Transverse colon (tissue), 3 donors: ENCODE measurements around the gene C16orf86.

Experiments
- POLR2A ChIP-seq: fragments of 450-650 bp; IDR thresholded peaks from one replicate; pipeline ENCODE4 v1.6.1; 2016; ENCODE audit warnings: antibody characterized with exemption, mild to moderate bottlenecking, moderate library complexity
- TF ChIP-seq, protein P1 (sequence below), 5 experiments: fragments of 200-600 bp in 3 of 5; fragments of 450-650 bp in 2 of 5; sonication (generic) in 3 of 5; IDR thresholded peaks; 1 replicate in 2 of 5; 2 replicates in 3 of 5; pipeline ENCODE4 v1.5.1; 2016 to 2017; ENCODE audit warnings: antibody characterized with exemption in 5 of 5, inconsistent platforms in 3 of 5, mild to moderate bottlenecking in 2 of 5, moderate library complexity in 1 of 5

DNA sequence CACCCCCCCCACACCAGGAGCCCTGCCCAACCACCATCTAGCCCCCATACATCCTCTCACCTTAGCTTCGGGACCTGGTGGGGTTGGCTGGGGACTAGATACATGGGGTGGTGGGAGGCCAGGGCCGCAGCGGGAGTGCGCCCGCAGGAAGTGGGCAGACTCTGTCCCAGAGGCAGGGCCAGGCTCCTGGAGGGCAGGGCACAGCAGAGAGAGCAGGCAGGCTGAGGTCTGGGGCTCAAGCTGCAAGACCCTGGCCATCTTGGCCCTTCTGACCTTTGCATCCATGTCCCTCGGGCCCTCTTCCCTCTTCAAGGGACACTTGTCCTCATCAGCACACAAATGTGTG, 2.8 kb upstream of the C16orf86 start:
- TF ChIP-seq POLR2A: no peak
- TF ChIP-seq, protein P1, sequence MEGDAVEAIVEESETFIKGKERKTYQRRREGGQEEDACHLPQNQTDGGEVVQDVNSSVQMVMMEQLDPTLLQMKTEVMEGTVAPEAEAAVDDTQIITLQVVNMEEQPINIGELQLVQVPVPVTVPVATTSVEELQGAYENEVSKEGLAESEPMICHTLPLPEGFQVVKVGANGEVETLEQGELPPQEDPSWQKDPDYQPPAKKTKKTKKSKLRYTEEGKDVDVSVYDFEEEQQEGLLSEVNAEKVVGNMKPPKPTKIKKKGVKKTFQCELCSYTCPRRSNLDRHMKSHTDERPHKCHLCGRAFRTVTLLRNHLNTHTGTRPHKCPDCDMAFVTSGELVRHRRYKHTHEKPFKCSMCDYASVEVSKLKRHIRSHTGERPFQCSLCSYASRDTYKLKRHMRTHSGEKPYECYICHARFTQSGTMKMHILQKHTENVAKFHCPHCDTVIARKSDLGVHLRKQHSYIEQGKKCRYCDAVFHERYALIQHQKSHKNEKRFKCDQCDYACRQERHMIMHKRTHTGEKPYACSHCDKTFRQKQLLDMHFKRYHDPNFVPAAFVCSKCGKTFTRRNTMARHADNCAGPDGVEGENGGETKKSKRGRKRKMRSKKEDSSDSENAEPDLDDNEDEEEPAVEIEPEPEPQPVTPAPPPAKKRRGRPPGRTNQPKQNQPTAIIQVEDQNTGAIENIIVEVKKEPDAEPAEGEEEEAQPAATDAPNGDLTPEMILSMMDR (IDR thresholded peaks at IDR 0.05): no peak
